GM19193 (cell line): ENCODE data around the gene ZC2HC1B.

Experiments
- POLR2A ChIP-seq: IDR thresholded peaks from 4 replicates; pipeline ENCODE4 v1.6.1; 2011; ENCODE audit not compliant: insufficient read depth, insufficient read length; ENCODE audit errors: extremely low read depth

ZC2HC1B gene

GRCh38 chr6:143859891-143860660 lies 4.2 kb upstream of the ZC2HC1B start:
- no peak for TF ChIP-seq POLR2A

- TF ChIP-seq POLR2A, result no peak
These were observed 503 bp upstream of the ZC2HC1B start for GRCh38 chr6:143863771-143864170.

GRCh38 chr6:143867236-143867635 lies 3.0 kb downstream of the ZC2HC1B start:
- no peak for TF ChIP-seq POLR2A

- TF ChIP-seq POLR2A, result no peak
These were observed 7.9 kb downstream of the ZC2HC1B start for GRCh38 chr6:143872201-143872600.

GRCh38 chr6:143877584-143878271 lies 13.5 kb downstream of the ZC2HC1B start:
- TF ChIP-seq POLR2A, result no peak

GRCh38 chr6:143878272-143878760 lies 14.0 kb downstream of the ZC2HC1B start:
- TF ChIP-seq POLR2A, result no peak

GRCh38 chr6:143880412-143880811 lies 16.1 kb downstream of the ZC2HC1B start:
- no peak for TF ChIP-seq POLR2A

- TF ChIP-seq POLR2A, result no peak
These were observed 18.2 kb downstream of the ZC2HC1B start for GRCh38 chr6:143882401-143882930.

GRCh38 chr6:143884216-143884900 lies 20.1 kb downstream of the ZC2HC1B start:
- no peak for TF ChIP-seq POLR2A

- no peak for TF ChIP-seq POLR2A
These were observed 20.8 kb downstream of the ZC2HC1B start for GRCh38 chr6:143885116-143885515.

GRCh38 chr6:143894655-143895054 lies 30.4 kb downstream of the ZC2HC1B start:
- no peak for TF ChIP-seq POLR2A

GRCh38 chr6:143896126-143896860 lies 32.0 kb downstream of the ZC2HC1B start:
- TF ChIP-seq POLR2A, result no peak

GRCh38 chr6:143900358-143900757 lies 36.1 kb downstream of the ZC2HC1B start:
- TF ChIP-seq POLR2A, result no peak

- TF ChIP-seq POLR2A, result no peak
These were observed 37.8 kb downstream of the ZC2HC1B start for GRCh38 chr6:143901885-143902750.

- no peak for TF ChIP-seq POLR2A
These were observed 38.6 kb downstream of the ZC2HC1B start for GRCh38 chr6:143902827-143903226.
